Neural progenitor cell (in vitro differentiated cells): ENCODE measurements around the gene KIAA0930. TPM values are rescaled to one million over a fixed set of nuclear protein-coding genes. Genes with fewer than 3 reads are reported as not detected.

Experiments used
- DNase-seq: peaks from one replicate; pipeline ENCODE4 v3.0.0-alpha.2; 2016; ENCODE audit warnings: low spot score
- H2AFZ ChIP-seq: fragments of 200-600 bp; sonication (generic); replicated peaks from 2 replicates; pipeline ENCODE4 v1.6.1; 2016; ENCODE audit warnings: antibody characterized with exemption
- H3F3A ChIP-seq: fragments of 200-600 bp; sonication (generic); 2 replicates; pipeline ENCODE4 v1.6.1; 2016; ENCODE audit warnings: antibody characterized with exemption, low read depth
- H3K27ac ChIP-seq: fragments of 200-600 bp; sonication (generic); 2 replicates; pipeline ENCODE4 v1.5.1; 2016; ENCODE audit warnings: mild to moderate bottlenecking
- H3K27me3 ChIP-seq: fragments of 200-600 bp; sonication (generic); 2 replicates; pipeline ENCODE4 v1.6.1; 2016; ENCODE audit warnings: mild to moderate bottlenecking, moderate library complexity
- H3K36me3 ChIP-seq: fragments of 200-600 bp; sonication (generic); 2 replicates; pipeline ENCODE4 v1.5.1; 2016
- H3K4me1 ChIP-seq: fragments of 200-600 bp; sonication (generic); 2 replicates; pipeline ENCODE4 v1.6.1; 2016; ENCODE audit warnings: mixed run types
- H3K4me2 ChIP-seq: fragments of 200-600 bp; sonication (generic); 2 replicates; pipeline ENCODE4 v1.6.1; 2016
- H3K4me3 ChIP-seq: fragments of 200-600 bp; sonication (generic); 2 replicates; pipeline ENCODE4 v1.5.1; 2016
- H3K79me2 ChIP-seq: fragments of 200-600 bp; sonication (generic); 2 replicates; pipeline ENCODE4 v1.6.1; 2016; ENCODE audit warnings: low read depth
- H3K9ac ChIP-seq: fragments of 200-600 bp; sonication (generic); 2 replicates; pipeline ENCODE4 v1.6.1; 2016
- H3K9me3 ChIP-seq: fragments of 200-600 bp; sonication (generic); 2 replicates; pipeline ENCODE4 v1.5.1; 2016; ENCODE audit warnings: low read depth
- H4K20me1 ChIP-seq: fragments of 200-600 bp; sonication (generic); 2 replicates; pipeline ENCODE4 v1.6.1; 2016; ENCODE audit warnings: low read depth
- H3K27ac Mint-ChIP-seq: 3 replicates; pipeline ENCODE4 v1.8.0; 2021; ENCODE audit warnings: mixed read lengths
- H3K27me3 Mint-ChIP-seq: 2 replicates; pipeline ENCODE4 v1.8.0; 2022; ENCODE audit warnings: low read depth, mild to moderate bottlenecking, inconsistent platforms, moderate library complexity, mixed read lengths; ENCODE audit not compliant: insufficient read depth
- H3K36me3 Mint-ChIP-seq: 3 replicates; pipeline ENCODE4 v1.8.0; 2021; ENCODE audit warnings: mixed read lengths
- H3K4me1 Mint-ChIP-seq: 3 replicates; pipeline ENCODE4 v1.8.0; 2021; ENCODE audit warnings: mixed read lengths
- H3K4me3 Mint-ChIP-seq: 3 replicates; pipeline ENCODE4 v1.8.0; 2021; ENCODE audit warnings: mild to moderate bottlenecking, moderate library complexity, mixed read lengths
- H3K9me3 Mint-ChIP-seq: 3 replicates; pipeline ENCODE4 v1.8.0; 2020; ENCODE audit warnings: mixed read lengths
- EZH2 ChIP-seq: fragments of 200-600 bp; sonication (generic); IDR thresholded peaks from 2 replicates; pipeline ENCODE4 v1.6.1; 2017; ENCODE audit warnings: antibody characterized with exemption, mild to moderate bottlenecking, moderate library complexity
- EZH2phosphoT487 ChIP-seq: fragments of 200-600 bp; sonication (generic); IDR thresholded peaks from 2 replicates; pipeline ENCODE4 v1.6.1; 2017; ENCODE audit warnings: antibody characterized with exemption
- total RNA-seq: library from RNA; depleted of rRNA; stranded (reverse); fragments of >200 nt; gene quantifications from 2 replicates; pipeline ENCODE4 v1.2.3, GENCODE V29; 2015; ENCODE audit warnings: low replicate concordance
- TF ChIP-seq, protein P1 (sequence below): fragments of 200-600 bp; sonication (generic); IDR thresholded peaks from 2 replicates; pipeline ENCODE4 v1.5.1; 2017; ENCODE audit warnings: antibody characterized with exemption, mild to moderate bottlenecking

The KIAA0930 gene
- total RNA-seq, 1 donor from 2014 or later: 15.0 TPM

DNA sequence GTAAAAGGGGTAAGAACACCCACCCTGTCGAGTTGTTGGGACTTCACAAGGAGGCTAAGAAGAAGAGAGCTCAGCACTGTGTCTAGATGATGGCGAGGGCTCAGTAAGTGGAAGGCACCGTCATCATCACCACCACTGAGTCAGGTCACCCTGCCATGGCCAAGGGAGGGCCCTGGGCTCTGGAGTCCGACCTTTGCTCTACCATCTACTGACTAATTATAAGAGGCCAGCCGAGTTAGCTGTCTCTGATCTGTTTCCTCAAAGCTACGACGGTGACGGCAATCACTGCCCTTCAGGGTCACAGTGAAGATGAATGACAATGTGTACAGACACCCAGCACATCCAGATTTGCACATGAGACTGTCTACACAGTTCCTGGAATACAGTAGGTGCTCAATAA lies 29.3 kb downstream of the KIAA0930 start:
- H3K9ac ChIP-seq: no peak overlapping the region
- no peaks in the 10 kb centered on the region for H3K79me2 ChIP-seq
- no peak overlapping the region for H3K4me2 ChIP-seq
- no peaks in the 10 kb centered on the region for H3K36me3 ChIP-seq
- H3K4me3 Mint-ChIP-seq: no peak overlapping the region
- no peak overlapping the region for H3K27ac ChIP-seq
- H3K4me3 ChIP-seq: no peak overlapping the region
- H3K36me3 Mint-ChIP-seq: no peaks in the 10 kb centered on the region
- H2AFZ ChIP-seq: no peak overlapping the region
- DNase-seq: no peak
- H3K27me3 ChIP-seq: peaks cover 5% of the 10 kb centered on the region
- no peak overlapping the region for H3K27ac Mint-ChIP-seq
- peaks cover 56% of the 10 kb centered on the region for H3K4me1 Mint-ChIP-seq
- H3K9me3 ChIP-seq: no peaks in the 10 kb centered on the region
- H3F3A ChIP-seq: peaks cover 17% of the 10 kb centered on the region
- peaks cover 74% of the 10 kb centered on the region for H4K20me1 ChIP-seq
- peaks cover 15% of the 10 kb centered on the region for H3K4me1 ChIP-seq
- H3K27me3 Mint-ChIP-seq: peaks cover 6% of the 10 kb centered on the region
- TF ChIP-seq EZH2phosphoT487: no peak
- no peak for TF ChIP-seq EZH2
- TF ChIP-seq, protein P1, sequence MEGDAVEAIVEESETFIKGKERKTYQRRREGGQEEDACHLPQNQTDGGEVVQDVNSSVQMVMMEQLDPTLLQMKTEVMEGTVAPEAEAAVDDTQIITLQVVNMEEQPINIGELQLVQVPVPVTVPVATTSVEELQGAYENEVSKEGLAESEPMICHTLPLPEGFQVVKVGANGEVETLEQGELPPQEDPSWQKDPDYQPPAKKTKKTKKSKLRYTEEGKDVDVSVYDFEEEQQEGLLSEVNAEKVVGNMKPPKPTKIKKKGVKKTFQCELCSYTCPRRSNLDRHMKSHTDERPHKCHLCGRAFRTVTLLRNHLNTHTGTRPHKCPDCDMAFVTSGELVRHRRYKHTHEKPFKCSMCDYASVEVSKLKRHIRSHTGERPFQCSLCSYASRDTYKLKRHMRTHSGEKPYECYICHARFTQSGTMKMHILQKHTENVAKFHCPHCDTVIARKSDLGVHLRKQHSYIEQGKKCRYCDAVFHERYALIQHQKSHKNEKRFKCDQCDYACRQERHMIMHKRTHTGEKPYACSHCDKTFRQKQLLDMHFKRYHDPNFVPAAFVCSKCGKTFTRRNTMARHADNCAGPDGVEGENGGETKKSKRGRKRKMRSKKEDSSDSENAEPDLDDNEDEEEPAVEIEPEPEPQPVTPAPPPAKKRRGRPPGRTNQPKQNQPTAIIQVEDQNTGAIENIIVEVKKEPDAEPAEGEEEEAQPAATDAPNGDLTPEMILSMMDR: no peak
- no peaks in the 10 kb centered on the region for H3K9me3 Mint-ChIP-seq

DNA sequence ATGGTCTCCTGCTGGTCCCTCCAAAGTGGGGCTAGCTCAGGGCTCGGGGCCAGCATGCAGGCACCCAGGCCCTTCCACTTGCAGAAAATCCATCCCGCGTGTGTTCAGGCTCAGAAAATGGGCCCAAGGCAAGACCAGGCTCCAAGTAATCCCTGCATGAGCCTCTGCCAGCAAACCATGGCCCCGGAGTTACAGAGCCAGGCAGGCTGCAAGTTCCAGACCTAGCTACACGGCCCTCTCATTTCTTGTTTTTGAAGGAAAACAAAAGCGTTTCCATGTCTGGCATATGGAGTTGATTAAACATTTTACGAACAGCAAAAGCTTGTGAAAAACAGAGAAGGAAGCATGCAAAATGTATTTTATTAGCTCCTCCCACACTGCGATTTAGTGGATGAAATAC lies 29.7 kb downstream of the KIAA0930 start:
- Histone ChIP-seq H3K79me2 (no peaks in the 10 kb centered on the region), H3K27me3 (peaks cover 5% of the 10 kb centered on the region), H3K36me3 (no peaks in the 10 kb centered on the region), H3K4me1 (peaks cover 15% of the 10 kb centered on the region), H3K27ac (no peak overlapping the region), H3K4me3 (no peak overlapping the region), H3K4me2 (no peak overlapping the region), H3F3A (peaks cover 13% of the 10 kb centered on the region), H3K9ac (no peak overlapping the region), H2AFZ (no peak overlapping the region), H3K9me3 (no peaks in the 10 kb centered on the region), H4K20me1 (peaks cover 70% of the 10 kb centered on the region)
- no peak for DNase-seq
- Mint-ChIP-seq H3K27ac (no peak overlapping the region), H3K27me3 (peaks cover 6% of the 10 kb centered on the region), H3K36me3 (no peaks in the 10 kb centered on the region), H3K4me1 (peaks cover 54% of the 10 kb centered on the region), H3K9me3 (no peaks in the 10 kb centered on the region), H3K4me3 (no peak overlapping the region)
- TF ChIP-seq EZH2: no peak
- TF ChIP-seq, protein P1: no peak
- no peak for TF ChIP-seq EZH2phosphoT487

DNA sequence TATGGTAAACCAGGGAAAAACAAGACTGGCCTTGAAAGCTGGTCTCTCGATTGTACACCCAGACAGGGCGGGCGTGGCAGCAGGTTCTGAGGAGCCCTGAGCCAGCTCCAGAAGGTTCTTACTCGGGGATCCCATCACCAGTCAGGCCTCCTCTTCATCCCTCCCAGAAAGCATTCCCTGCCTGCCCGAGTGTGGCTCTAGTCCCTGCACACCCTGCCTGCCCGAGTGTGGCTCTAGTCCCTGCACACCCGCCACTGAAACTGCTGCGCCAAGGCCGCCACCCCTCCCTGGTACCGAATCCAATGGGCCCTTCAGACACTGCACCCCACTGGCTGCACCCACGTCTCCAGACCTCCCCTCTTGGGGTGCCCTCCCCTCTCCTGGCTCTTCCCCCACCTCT lies 30.1 kb downstream of the KIAA0930 start:
- H3K27me3 ChIP-seq: peaks cover 5% of the 10 kb centered on the region
- H3K9ac ChIP-seq: no peak overlapping the region
- H3F3A ChIP-seq: peaks cover 13% of the 10 kb centered on the region
- H3K4me3 Mint-ChIP-seq: no peak overlapping the region
- TF ChIP-seq, protein P1: no peak
- TF ChIP-seq EZH2phosphoT487: no peak
- no peak for TF ChIP-seq EZH2
- H3K36me3 ChIP-seq: no peaks in the 10 kb centered on the region
- no peak overlapping the region for H3K27ac Mint-ChIP-seq
- H2AFZ ChIP-seq: no peak overlapping the region
- no peaks in the 10 kb centered on the region for H3K79me2 ChIP-seq
- H3K9me3 ChIP-seq: no peaks in the 10 kb centered on the region
- H3K27me3 Mint-ChIP-seq: peaks cover 6% of the 10 kb centered on the region
- peaks cover 15% of the 10 kb centered on the region for H3K4me1 ChIP-seq
- no peak overlapping the region for H3K4me2 ChIP-seq
- H3K36me3 Mint-ChIP-seq: no peaks in the 10 kb centered on the region
- H3K9me3 Mint-ChIP-seq: no peaks in the 10 kb centered on the region
- peaks cover 65% of the 10 kb centered on the region for H4K20me1 ChIP-seq
- DNase-seq: no peak
- H3K27ac ChIP-seq: no peak overlapping the region
- H3K4me1 Mint-ChIP-seq: peaks cover 54% of the 10 kb centered on the region
- no peak overlapping the region for H3K4me3 ChIP-seq
